ENCODE measurements around the gene TFCP2. TPM values are rescaled to one million over a fixed set of nuclear protein-coding genes. Genes with fewer than 3 reads are reported as not detected.

Gene TFCP2
- total RNA-seq, 1 experiment from 2014 or later = 33.9 TPM

DNA sequence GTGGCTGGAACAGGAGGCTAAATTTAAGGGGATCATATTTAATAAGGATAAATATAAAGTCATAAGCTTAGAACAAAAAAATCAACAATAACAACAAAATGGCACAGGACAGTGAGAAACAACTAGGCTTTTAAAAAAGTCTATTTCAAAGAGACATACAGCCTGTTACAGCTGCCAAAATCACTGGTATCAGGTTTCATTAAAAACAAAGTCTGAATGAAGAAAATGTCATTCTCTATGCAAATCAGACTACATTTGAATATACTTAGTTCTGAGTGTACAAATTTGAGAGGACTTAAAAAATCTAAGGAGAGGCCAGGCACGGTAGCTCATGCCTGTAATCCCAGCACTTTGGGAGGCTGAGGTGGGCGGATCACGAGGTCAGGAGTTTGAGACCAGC is 44.0 kb downstream of the TFCP2 start:
- DNase-seq (ENCODE audit: low read depth, low spot score) (no peak), ATAC-seq (no peak)
- H3K27ac ChIP-seq (ENCODE audit: low read length) = no peak overlapping the region
- TF ChIP-seq, protein P1, sequence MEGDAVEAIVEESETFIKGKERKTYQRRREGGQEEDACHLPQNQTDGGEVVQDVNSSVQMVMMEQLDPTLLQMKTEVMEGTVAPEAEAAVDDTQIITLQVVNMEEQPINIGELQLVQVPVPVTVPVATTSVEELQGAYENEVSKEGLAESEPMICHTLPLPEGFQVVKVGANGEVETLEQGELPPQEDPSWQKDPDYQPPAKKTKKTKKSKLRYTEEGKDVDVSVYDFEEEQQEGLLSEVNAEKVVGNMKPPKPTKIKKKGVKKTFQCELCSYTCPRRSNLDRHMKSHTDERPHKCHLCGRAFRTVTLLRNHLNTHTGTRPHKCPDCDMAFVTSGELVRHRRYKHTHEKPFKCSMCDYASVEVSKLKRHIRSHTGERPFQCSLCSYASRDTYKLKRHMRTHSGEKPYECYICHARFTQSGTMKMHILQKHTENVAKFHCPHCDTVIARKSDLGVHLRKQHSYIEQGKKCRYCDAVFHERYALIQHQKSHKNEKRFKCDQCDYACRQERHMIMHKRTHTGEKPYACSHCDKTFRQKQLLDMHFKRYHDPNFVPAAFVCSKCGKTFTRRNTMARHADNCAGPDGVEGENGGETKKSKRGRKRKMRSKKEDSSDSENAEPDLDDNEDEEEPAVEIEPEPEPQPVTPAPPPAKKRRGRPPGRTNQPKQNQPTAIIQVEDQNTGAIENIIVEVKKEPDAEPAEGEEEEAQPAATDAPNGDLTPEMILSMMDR (IDR thresholded peaks at IDR 0.05) = no peak
- no peak for TF ChIP-seq SIN3A (IDR thresholded peaks at IDR 0.05; ENCODE audit: borderline replicate concordance, insufficient read depth, low read depth, low read length)
- intact Hi-C loops (cut with micrococcal nuclease; ENCODE audit: unreplicated experiment) (no loop called here), in situ Hi-C loops (cut with HindIII; ENCODE audit: low pct_unique_long_range_greater_than_20kb, low sequenced_read_pairs) (no loop called here)
- ChIA-PET POLR2A (interaction anchor here (0.7 kb wide), 1 partner anchor 37 kb away, joined by 3 read pairs; no protein-coding TSS in a partner anchor), CTCF (no interaction called here)
- H3K4me1 ChIP-seq (ENCODE audit: control insufficient read depth, insufficient read depth, low read length) = no peaks in the 10 kb centered on the region
- H3K9me3 ChIP-seq (ENCODE audit: control insufficient read depth, insufficient read depth, low read depth, low read length) = no peaks in the 10 kb centered on the region
- no peaks in the 10 kb centered on the region for H3K27me3 ChIP-seq (ENCODE audit: control insufficient read depth, insufficient read depth, low read length)
- no peaks in the 10 kb centered on the region; the same call in 1 of the 2 replicates for H3K36me3 ChIP-seq (ENCODE audit: control insufficient read depth, insufficient read depth, low read length)
- BruUV-seq (replicated peaks) = no TSS peak
- H3K4me3 ChIP-seq (ENCODE audit: low read depth in 2 of 2, low read length in 2 of 2) = no peak overlapping the region

DNA sequence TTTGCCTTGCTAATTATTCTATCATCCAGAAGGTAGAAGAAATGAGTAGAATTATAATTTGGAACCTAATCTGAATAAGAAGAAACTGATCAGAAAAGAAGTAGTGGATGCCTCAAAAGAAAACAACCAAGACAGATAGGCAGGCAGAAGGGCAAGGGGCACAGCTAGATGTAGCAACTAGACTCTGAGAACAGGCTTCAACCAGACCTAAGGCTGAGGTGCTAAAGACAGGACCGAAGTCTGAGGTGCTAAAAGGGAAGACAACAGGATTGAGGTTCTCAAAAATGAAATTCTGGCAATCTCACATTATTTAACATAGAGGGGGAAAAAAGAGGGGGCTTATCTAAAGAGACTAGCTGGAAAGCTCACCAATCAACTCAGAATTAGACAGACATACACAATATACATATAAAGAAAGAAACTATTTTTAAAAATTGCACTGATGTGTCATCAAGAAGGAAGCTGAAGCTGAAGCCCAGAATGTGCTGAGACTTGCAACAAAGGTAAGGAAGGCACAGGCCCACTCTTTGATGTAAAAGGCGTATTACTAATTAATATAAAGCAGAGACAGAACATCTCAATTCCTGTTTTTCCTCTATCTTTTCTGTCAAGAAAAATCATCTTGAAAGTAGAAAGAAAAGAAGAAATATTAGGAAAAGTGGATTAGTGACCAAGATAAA is 45.7 kb downstream of the TFCP2 start:
- Histone ChIP-seq H3K4me1 (ENCODE audit: control insufficient read depth, insufficient read depth, low read length) (no peaks in the 10 kb centered on the region), H3K27me3 (ENCODE audit: control insufficient read depth, insufficient read depth, low read length) (no peaks in the 10 kb centered on the region), H3K36me3 (ENCODE audit: control insufficient read depth, insufficient read depth, low read length) (no peaks in the 10 kb centered on the region; the same call in 1 of the 2 replicates), H3K9me3 (ENCODE audit: control insufficient read depth, insufficient read depth, low read depth, low read length) (no peaks in the 10 kb centered on the region), H3K27ac (ENCODE audit: low read length) (no peak overlapping the region), H3K4me3 (ENCODE audit: low read depth in 2 of 2, low read length in 2 of 2) (no peak overlapping the region)
- in situ Hi-C loops (cut with HindIII; ENCODE audit: low pct_unique_long_range_greater_than_20kb, low sequenced_read_pairs) = no loop called here
- intact Hi-C loops (cut with micrococcal nuclease; ENCODE audit: unreplicated experiment) = no loop called here
- CTCF ChIA-PET = no interaction called here
- no TSS peak for BruUV-seq (replicated peaks)
- ATAC-seq (no peak), DNase-seq (ENCODE audit: low read depth, low spot score) (no peak)
- no peak for TF ChIP-seq SIN3A (IDR thresholded peaks at IDR 0.05; ENCODE audit: borderline replicate concordance, insufficient read depth, low read depth, low read length)
- TF ChIP-seq, protein P1 (IDR thresholded peaks at IDR 0.05) = no peak
- TF ChIP-seq, protein P2, sequence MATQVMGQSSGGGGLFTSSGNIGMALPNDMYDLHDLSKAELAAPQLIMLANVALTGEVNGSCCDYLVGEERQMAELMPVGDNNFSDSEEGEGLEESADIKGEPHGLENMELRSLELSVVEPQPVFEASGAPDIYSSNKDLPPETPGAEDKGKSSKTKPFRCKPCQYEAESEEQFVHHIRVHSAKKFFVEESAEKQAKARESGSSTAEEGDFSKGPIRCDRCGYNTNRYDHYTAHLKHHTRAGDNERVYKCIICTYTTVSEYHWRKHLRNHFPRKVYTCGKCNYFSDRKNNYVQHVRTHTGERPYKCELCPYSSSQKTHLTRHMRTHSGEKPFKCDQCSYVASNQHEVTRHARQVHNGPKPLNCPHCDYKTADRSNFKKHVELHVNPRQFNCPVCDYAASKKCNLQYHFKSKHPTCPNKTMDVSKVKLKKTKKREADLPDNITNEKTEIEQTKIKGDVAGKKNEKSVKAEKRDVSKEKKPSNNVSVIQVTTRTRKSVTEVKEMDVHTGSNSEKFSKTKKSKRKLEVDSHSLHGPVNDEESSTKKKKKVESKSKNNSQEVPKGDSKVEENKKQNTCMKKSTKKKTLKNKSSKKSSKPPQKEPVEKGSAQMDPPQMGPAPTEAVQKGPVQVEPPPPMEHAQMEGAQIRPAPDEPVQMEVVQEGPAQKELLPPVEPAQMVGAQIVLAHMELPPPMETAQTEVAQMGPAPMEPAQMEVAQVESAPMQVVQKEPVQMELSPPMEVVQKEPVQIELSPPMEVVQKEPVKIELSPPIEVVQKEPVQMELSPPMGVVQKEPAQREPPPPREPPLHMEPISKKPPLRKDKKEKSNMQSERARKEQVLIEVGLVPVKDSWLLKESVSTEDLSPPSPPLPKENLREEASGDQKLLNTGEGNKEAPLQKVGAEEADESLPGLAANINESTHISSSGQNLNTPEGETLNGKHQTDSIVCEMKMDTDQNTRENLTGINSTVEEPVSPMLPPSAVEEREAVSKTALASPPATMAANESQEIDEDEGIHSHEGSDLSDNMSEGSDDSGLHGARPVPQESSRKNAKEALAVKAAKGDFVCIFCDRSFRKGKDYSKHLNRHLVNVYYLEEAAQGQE (IDR thresholded peaks at IDR 0.05; ENCODE audit: insufficient read depth in 1 of 2, low read depth in 2 of 2, low read length in 1 of 2) = no peak
- TF ChIP-seq TCF7L2 (IDR thresholded peaks at IDR 0.05; ENCODE audit: low read depth, low read length) = no peak
- no peak for TF ChIP-seq POLR2AphosphoS5 (IDR thresholded peaks at IDR 0.05; ENCODE audit: low read depth, low read length)
- POLR2A ChIA-PET = no interaction called here

Measured in Panc1 (cell line).